GM18526 (cell line): Measurements from ENCODE around the gene BRD2.

ENCODE experiments used
- POLR2A ChIP-seq: IDR thresholded peaks from 3 replicates; pipeline ENCODE4 v1.6.1; 2011; ENCODE audit not compliant: insufficient read length; ENCODE audit errors: extremely low read depth

BRD2 gene

GRCh38 chr6:32995448-32995847, 27.1 kb downstream of the BRD2 start:
- TF ChIP-seq POLR2A: no peak

- no peak for TF ChIP-seq POLR2A
Observed at GRCh38 chr6:33000055-33000454, 31.7 kb downstream of the BRD2 start.

- TF ChIP-seq POLR2A: no peak
Observed at GRCh38 chr6:33001685-33002084, 33.3 kb downstream of the BRD2 start.

- no peak for TF ChIP-seq POLR2A
Observed at GRCh38 chr6:33004940-33005339, 36.5 kb downstream of the BRD2 start.

GRCh38 chr6:33007831-33008400, 39.5 kb downstream of the BRD2 start:
- TF ChIP-seq POLR2A: no peak

GRCh38 chr6:33008944-33009861, 40.8 kb downstream of the BRD2 start, which contains the start of gene HLA-DOA:
HLA-DOA (minus strand) TSS chr6:33009591.
- TF ChIP-seq POLR2A: peak; percentile 86

- TF ChIP-seq POLR2A: no peak
Observed at GRCh38 chr6:33010356-33010755, 42.0 kb downstream of the BRD2 start.

GRCh38 chr6:33013608-33014007, 45.2 kb downstream of the BRD2 start:
- TF ChIP-seq POLR2A: no peak

- no peak for TF ChIP-seq POLR2A
Observed at GRCh38 chr6:33014841-33015634, 46.6 kb downstream of the BRD2 start.

GRCh38 chr6:33015798-33016197, 47.4 kb downstream of the BRD2 start:
- no peak for TF ChIP-seq POLR2A

GRCh38 chr6:33017018-33017417, 48.6 kb downstream of the BRD2 start:
- no peak for TF ChIP-seq POLR2A

GRCh38 chr6:33017694-33018353, 49.4 kb downstream of the BRD2 start:
- TF ChIP-seq POLR2A: no peak

- no peak for TF ChIP-seq POLR2A
Observed at GRCh38 chr6:33018418-33018817, 50.0 kb downstream of the BRD2 start.

GRCh38 chr6:33018904-33019303, 50.5 kb downstream of the BRD2 start:
- no peak for TF ChIP-seq POLR2A

GRCh38 chr6:33019372-33019771, 51.0 kb downstream of the BRD2 start:
- no peak for TF ChIP-seq POLR2A
